GM21367 (cell line): ENCODE results near the gene PPP1R26.
"Not testable (repeated sequence)": the region's sequence is repeated elsewhere in the genome, so short reads cannot be mapped to it uniquely, and the experiment has no call there.

ENCODE experiments used
- ATAC-seq: cut with Tn5 transposase; IDR thresholded peaks from one replicate; pipeline ENCODE4 v1.9.1; 2021; ENCODE audit not compliant: unreplicated experiment

The PPP1R26 gene

GRCh38 chr9:135503371-135504261 is 24.0 kb downstream of the PPP1R26 start:
- no peak for ATAC-seq

DNA sequence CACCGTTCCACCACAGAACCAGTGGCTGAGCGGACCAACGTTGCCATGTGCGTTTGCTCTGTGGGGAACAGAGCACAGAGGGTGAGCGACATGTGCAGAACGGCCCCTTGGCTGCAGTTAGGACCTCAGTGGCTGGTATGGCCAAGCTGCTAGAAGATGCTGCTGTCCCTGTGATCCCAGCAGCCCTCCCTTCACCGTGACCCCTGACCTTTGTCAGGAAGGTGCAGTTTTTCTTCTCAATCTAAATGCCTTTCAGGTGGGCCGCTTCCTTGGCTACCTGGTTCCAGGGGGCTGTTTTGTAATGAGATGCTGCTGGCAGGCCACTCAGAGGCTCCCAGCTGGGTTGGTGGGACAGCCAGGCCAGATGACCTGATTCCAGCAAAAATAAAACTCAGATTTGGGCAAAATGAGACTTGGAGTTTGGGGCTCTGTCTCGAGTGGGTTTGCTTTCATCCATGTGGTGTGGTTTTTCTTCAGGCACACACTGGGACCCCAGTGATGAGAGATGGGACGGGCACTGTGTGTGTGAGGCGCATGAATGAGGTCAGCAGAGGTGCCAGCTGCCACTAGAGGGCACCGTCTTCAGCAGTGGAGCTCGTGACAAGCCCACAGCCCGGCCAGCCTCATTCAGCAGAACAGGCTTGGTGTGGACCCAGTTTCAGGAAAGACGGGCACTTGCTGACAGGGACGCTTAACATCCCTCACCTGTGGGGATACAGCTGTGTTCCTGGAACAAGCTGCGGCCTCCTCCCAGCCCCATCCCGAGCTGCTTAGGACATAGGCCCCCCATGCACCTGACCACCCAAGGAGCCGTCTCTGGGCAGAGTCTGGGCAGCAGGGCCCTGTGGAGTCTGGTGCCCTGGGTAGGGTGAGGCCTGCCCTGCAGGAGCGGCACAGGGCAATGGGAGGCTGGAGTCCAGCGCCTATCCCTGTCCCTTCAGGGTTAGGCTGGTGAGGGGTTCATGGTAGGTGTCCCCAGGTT is 25.0 kb downstream of the PPP1R26 start:
- ATAC-seq, result no peak

DNA sequence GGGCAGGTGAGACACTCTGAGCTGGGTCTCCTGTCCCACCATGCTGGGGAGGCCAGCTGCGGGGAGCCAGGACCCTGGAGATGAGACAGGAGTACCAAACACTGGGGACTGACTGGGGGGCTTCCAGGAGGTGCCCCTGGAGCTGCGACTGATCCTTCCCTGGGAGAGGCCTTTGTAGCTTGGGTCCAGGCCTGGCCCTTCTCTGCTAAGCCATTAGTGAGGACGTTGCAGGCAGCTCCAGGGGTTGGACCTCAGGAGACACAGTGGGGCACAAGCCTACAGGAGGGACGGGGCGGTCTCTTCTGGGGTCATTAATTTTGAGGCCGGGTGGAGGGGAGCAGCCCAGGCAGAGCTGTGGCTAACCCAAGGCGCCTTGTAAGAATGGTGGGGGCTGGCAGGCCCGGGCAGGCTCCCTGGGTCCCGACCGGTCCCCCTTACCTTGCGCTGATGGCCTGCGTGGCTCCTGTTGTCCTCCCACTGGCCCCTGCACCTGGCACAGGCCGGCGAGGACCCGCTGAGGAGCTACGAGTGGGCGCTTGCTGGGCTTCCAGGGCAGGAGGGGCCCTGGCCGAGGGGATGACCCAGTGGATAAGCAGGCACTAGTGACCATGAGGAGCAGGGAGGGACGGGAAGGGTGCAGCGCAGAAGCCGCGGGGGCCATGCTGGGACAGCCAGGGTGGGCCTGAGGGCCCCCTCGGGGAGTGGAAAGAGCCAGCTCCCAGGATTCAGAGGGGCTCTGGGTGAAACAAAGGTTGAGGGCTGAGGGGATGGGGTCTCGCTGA is 26.0 kb downstream of the PPP1R26 start:
- ATAC-seq, result no peak

GRCh38 chr9:135506327-135507103 is 26.9 kb downstream of the PPP1R26 start:
- ATAC-seq, result no peak

- no peak for ATAC-seq
These were observed 27.8 kb downstream of the PPP1R26 start for GRCh38 chr9:135507104-135508035.

DNA sequence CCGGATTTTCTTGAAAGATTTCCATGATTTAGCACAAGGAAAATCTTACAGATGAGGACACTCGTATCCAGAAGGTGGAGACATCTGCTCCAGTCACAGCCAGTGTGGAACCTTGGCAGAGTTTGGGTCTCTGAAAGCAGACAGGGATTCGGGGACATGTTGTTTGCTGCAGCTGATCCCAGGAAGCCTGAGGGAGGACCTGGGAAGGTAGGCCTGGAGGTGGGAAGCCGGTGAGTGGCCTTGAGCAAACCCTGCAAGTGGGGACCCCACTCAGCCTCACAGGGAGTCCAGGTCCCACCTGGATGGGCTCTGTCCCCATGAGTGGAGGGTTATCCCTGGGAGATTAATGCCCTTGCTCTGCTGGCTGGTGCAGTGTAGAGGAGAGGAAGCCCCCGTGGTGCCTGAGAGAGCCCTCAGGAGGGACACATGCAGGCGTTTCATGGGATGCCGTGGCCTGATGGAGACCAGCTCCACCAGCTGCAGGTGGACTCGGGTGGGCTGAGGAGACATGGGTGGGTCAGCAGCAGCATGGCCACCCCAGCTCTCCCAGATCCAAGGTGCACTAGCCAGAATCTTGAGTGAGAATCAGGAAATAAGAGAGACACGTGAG is 28.7 kb downstream of the PPP1R26 start:
- ATAC-seq, result no peak

- no peak for ATAC-seq
These were observed 29.9 kb downstream of the PPP1R26 start for GRCh38 chr9:135509458-135509857.

GRCh38 chr9:135512241-135512603 is 32.6 kb downstream of the PPP1R26 start:
- no peak for ATAC-seq

DNA sequence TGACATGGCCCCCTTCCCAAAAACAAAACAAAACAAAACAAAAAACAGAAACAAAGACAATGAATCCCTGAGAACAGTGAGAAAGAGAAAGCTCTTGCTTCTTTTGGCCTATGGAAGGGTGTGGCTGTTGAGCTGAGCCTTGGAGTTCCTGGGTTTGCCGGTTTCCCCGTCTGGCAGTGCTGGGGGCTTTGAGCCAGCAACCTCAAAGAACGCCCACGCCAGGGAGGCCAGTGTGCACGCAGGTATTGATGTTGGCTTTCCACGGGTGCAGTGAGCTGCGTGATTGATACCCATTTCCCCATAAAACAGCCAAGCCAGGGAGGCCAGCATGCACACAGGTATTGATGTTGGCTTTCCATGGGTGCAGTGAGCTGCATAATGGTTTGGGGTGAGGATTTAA is 33.3 kb downstream of the PPP1R26 start:
- ATAC-seq, result no peak

DNA sequence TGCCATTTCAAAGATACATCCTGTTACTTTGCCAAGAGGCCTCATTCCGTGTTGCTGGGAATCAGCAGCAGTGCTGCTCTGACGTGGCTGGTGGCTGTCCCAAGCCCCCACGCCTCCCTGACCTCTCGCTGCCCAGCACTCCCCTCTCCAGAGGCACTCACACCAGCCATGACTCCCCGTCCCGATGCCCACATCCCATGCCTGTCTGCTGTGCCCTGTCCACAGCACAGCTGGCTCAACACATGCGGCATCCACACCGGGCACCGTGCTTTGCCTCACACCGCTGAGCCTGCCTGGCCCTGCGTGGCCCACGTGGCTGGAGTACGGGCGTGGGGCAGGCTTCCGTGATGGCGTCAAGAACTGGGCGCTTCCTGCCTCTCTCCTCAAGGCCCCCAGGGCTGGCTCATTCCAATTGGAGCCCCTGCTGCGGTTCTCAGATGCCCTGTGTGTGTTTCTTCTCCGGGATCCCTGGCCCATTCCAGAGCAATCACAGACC is 33.8 kb downstream of the PPP1R26 start:
- no peak for ATAC-seq

- ATAC-seq, result not testable (repeated sequence)
These were observed 34.3 kb downstream of the PPP1R26 start for GRCh38 chr9:135513906-135514305.

DNA sequence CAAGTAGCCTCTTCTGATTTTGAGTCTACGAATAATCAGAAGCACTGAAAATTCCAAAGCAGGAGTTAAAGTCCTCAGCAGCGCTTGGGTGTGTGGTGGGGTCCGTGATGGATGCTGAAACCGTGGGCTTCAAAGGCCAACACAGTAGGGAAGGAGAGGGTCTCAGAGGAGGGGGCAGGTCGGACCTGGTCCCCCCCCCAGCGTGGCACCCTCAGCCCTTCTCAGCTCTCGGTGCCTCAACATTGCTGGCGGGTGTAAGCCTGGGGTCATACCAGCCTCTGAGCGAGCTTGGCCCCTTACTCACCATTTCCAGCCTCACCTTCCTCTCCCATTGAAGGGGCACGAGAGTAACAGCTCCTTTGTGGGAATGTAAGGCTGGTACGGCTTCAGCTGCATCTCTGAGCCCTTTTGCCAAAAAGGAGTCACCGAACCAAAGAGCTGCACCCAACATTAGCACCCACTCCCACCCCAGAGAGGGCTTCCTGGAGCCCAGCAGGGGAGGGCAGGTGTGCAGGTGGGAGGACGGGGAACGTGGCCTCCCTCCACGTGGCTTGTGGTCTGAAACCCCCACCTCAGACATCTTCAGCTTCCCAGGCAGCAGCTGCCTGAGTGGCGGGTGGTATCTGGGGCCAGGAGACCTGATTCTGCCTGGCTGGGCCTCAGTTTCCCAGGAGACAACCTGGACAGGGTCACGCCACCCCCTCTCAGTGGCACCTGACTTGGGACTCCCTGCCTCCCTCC is 34.9 kb downstream of the PPP1R26 start:
- no peak for ATAC-seq

DNA sequence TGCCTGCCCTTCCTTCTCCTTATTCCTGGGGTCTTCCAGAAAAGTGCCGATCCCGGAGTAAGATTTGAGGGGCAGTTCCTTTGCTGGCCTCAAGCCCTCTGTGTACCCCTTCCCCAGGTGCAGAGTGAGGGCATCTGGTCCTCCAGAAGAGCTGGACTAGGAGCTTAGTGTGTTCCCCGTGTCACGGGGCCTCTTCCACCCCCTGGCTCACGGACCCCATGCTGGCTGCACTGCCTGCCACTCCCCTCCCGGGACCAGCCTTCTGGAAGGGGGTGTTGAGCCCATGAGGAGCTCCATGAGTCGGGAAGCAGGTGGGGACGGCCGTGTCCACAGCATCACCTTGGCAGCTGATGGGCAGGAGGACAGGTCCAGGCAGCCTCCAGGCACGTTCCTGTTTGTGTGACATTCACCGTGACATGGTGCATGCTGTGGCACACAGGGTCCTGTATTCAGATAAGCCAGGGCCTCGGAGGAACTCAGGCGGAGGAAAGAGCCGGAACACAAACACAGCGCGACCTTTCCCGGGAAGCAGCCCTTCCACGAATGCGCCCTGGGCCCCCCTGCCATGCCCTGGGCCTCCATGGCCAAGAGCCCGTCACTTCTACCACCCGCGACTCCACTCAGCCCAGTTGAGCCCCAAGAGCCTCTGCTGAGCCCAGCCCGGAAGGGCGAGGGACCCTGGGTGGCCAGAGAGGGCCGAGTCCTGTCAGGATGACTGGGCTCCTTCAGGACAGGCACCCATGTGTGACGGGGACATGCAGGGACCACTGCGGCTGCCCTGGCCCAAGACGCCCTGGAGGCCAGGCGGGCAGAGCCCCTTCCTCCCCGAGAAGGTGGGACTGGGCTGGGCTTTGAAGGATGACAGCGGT is 35.7 kb downstream of the PPP1R26 start:
- ATAC-seq, result no peak

- ATAC-seq, result no peak
These were observed 36.7 kb downstream of the PPP1R26 start for GRCh38 chr9:135516132-135516860.

DNA sequence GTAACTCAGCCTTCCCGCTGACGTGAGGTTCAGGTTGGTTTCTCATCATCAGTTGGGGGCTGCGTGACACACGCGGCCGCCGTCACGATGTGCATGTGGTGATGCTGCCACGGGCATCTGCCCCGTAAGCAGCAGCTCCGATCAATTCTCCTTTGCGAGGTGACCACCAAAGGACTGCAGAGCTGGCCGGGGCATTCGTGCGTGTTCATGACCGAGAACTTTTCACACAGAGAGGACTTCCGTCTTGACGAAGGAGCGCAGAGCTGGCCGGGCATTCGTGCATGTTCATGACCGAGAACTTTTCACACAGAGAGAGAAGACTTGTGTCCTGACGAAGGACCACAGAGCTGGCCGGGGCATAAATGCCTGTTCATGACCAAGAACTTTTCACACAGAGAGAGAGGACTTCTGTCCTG is 37.8 kb downstream of the PPP1R26 start:
- ATAC-seq, result no peak
